GM19372 (cell line): ENCODE measurements around the gene ZNF182.
"Not testable (repeated sequence)": the region's sequence is repeated elsewhere in the genome, so short reads cannot be mapped to it uniquely, and the experiment has no call there.

Experiments used
- ATAC-seq: cut with Tn5 transposase; IDR thresholded peaks from one replicate; pipeline ENCODE4 v1.9.1; 2021; ENCODE audit warnings: mild to moderate bottlenecking, low read depth, moderate library complexity; ENCODE audit not compliant: unreplicated experiment

ZNF182 gene

GRCh38 chrX:48002929-48003328, 860 bp downstream of the ZNF182 start:
- ATAC-seq, result no peak

DNA sequence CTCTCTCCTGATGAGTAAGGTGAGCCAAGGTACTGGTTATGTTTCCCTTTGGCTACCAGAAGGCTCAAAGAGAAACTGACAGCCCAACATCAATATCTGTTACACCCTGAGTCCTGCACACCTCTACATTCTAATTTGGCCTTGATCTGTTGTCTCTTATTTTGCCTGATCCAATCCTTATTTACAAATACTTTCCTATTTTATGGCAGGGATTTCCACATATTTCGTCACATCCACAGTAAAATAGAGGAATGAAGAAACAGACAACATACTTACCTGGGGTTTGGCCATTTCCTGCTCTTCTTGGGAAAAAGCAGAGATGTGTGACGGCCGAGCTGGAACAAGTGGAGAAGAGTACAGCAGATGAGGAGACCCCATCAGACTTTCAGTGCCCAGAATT, 1.5 kb downstream of the ZNF182 start:
- no peak for ATAC-seq

DNA sequence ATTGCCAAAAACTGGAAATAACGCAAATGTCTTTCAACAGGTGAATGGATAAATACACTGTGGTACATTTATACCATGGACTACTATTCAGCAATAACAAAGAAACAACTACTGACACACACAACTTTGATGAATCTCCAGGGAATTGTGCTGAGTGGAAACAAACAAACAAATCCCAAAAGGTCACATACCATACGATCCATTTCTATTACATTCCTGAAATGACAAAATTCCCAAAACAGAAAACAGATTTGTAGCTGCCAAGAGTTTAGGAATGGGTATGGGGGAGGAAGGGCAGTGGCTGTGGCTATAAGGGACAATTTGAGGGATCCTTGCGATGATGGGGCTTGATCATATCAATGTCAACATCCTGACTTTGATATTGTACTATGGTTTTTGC, 2.5 kb downstream of the ZNF182 start:
- ATAC-seq, result no peak

DNA sequence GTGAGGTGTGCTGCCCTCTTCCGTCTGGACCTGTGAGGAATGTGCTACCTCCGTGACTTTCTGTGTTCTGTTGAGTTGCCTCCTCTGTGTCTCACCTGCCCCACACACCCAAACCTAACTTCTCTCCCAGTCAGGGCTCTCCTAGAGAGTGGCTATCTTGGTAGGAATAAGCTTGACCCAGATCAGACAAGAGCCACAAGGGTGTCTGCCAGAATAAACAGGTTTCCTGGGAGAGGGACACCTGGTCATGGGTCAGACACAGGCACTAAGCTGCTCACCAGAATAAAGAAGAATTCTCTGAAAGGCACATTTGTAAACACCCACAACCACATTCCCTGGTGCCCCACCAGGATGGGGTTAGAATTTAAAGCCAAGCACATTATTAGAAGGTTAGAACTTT, 11.1 kb downstream of the ZNF182 start:
- no peak for ATAC-seq

GRCh38 chrX:47992095-47992380, 11.8 kb downstream of the ZNF182 start:
- ATAC-seq, result no peak

GRCh38 chrX:47991263-47992094, 12.3 kb downstream of the ZNF182 start:
- ATAC-seq, result no peak

- ATAC-seq, result no peak
These were observed 27.3 kb downstream of the ZNF182 start for GRCh38 chrX:47976254-47977151.

GRCh38 chrX:47973235-47973634, 30.6 kb downstream of the ZNF182 start:
- ATAC-seq, result no peak

DNA sequence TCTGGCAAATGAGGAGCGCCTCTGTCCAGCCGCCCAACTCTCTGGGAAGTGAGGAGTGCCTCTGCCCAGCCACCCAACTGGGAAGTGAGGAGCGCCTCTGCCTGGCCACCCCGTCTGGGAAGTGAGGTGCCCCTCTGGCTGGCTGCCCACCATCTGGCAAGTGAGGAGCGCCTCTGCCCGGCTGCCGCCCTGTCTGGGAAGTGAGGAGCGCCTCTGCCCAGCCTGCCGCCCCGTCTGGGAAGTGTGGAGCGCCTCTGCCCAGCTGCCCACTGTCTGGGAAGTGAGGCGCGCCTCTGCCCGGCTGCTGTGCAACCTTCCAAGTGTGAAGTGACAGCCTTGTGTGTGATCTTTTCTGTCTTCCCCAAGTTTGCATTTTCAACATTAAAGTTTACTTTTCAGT, 38.3 kb downstream of the ZNF182 start:
- not testable (repeated sequence) for ATAC-seq

- not testable (repeated sequence) for ATAC-seq
These were observed 42.0 kb downstream of the ZNF182 start for GRCh38 chrX:47961830-47962229.

- no peak for ATAC-seq
These were observed 43.4 kb downstream of the ZNF182 start for GRCh38 chrX:47960406-47960805.

GRCh38 chrX:47958761-47959342, 44.9 kb downstream of the ZNF182 start:
- no peak for ATAC-seq

GRCh38 chrX:47958206-47958605, 45.6 kb downstream of the ZNF182 start:
- ATAC-seq, result not testable (repeated sequence)

DNA sequence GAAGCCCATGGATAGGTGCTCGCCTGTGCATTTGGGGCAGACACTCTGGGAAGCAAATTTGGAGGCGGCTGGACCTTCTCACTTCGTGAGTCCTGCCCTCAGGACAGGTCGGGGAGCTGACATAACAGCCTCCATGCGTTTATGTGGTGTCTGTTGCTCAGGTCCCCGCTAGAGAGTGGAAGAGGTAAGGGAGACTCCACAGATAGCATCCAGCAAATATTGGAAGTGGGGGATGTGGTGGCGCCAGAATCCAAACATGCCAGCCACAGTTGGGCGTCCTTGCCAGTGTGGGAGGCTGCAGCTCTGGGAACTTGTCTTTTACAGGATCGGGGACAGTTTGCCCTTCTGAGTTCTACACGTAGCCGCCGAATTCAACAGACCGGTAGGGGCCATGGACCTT, 47.8 kb downstream of the ZNF182 start:
- no peak for ATAC-seq

DNA sequence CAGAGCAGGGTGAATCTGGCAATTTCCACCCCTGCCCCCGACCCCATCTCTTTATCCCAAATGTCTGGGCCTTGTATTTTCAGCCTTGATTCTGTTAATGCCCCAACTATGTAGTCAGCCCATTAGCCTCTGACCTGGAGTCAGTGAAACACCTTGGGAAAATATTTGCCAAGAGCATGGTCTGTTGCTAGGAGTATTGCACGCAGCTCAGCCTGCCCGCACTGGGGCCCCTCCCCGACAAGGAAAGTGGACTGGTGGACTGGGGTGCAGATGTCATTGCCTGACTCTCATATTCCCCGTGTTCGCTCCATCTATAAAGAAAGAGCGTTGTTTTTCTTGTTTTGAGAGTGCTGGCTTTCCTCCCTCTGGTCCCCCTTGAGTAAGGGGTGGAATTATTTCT, 48.5 kb downstream of the ZNF182 start:
- ATAC-seq, result not testable (repeated sequence)

DNA sequence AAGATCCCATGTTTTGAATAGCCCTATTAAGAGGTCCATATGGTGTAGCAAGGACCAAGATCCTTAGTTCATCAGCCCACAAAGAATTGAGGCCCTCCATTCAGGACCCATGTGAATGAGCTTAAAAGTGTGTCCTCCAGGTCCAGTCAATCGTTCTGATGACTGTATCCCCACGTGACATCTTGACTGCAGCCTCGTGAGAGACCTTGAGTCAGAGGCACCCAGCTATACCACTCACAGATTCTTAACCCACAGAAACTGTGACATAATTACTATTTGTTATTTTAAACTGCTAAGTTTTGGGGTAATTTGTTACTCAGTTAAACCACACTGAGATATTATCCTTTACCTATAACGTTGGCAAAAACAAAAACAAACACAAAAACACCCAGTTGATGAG, 62.4 kb downstream of the ZNF182 start:
- no peak for ATAC-seq

GRCh38 chrX:47940448-47940847, 63.3 kb downstream of the ZNF182 start:
- no peak for ATAC-seq

- ATAC-seq, result no peak
These were observed 66.9 kb downstream of the ZNF182 start for GRCh38 chrX:47936940-47937317.

DNA sequence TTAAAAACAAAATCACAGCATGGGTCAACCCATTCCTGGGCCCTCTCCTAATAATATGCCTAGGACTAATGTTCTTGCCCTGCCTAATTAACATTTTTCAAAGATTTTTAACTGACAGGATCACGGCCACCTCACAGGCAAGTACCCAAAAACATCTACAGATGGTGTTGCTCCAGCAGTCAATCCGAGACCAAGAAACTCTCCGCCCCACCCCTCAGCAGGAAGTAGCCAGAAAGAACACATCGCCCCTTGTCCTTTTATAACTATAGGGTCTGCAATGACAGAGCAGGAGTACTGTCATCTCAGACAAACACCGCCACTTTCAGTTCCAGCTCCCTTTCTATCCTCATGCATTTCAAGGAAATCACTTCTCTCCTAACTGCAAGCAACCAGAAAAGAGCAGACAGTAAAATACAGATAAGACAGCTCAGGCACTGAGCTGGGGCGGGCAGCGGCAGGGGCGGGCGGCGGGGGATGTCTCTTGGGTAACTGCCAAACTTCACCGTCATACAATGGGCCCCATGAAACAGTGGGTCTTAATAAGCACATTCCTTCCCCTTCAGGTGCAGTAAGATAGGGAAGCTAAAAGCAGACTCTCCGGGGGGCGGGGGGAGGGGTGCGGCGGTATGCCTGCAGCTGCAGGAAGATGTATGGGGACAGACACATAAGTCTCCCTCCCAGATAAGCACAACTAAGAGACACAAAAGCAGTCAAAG, 67.4 kb downstream of the ZNF182 start:
- ATAC-seq, result no peak

DNA sequence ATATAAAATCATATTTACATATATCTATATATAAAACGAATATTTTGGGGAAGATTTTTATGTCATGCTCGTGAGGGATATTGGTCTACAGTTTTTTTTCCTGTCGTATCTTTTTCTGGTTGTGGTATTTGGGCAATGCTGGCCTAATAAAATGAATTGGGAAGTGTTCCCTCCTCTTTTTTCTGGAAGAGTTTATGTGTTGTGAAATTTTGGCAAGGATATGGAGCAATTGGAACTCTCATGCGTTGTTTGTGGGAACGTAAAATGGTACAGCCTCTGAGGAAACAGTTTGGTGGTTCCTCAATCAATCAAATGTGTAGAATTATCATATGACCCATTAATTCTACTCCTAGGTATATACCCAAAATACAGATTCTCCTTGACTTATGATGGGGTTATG, 69.8 kb downstream of the ZNF182 start:
- ATAC-seq, result no peak

GRCh38 chrX:47931970-47932369, 71.8 kb downstream of the ZNF182 start:
- not testable (repeated sequence) for ATAC-seq
